Erythroblast (primary cell): Measurements from ENCODE around the gene UGT1A5.

Experiments used
- GATA1 ChIP-seq: IDR thresholded peaks from 2 replicates; pipeline ENCODE4 v1.6.1; 2011; ENCODE audit warnings: low read depth, mild to moderate bottlenecking, control low read depth, low read length, moderate library complexity
- POLR2A ChIP-seq: IDR thresholded peaks from 2 replicates; pipeline ENCODE4 v1.6.1; 2011; ENCODE audit warnings: mild to moderate bottlenecking, low read length

DNA sequence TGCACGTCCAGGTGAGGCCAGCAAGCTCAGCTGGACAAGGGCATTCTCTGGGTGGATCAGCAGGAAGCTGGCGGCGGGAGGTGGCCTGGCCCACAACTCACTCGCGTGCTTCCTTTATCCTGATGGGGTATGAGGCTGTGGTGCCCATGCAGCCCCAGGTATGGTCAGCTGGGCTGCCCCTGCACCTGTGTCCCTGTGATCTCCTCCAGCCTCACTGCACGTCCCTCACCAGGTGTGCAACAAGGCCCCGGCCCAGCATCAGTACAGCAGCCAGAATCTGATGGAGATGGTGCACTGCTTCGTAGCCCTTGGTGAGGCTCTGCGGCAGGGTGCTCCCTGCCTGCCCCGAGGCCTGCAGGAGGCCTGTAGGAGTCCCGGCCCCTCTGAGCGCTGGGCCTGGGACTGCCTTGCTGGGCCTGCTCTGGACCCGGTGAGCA lies 83.0 kb downstream of the UGT1A5 start:
- TF ChIP-seq POLR2A (no peak), GATA1 (no peak)
